Measurements from ENCODE around the gene CD300LF.

- TF ChIP-seq CTCF (IDR thresholded peaks at IDR 0.05), result no peak
- TF ChIP-seq ZFX (IDR thresholded peaks at IDR 0.05; ENCODE audit: borderline replicate concordance), result no peak
These were observed 46.1 kb upstream of the CD300LF start for GRCh38 chr17:74758848-74759168.

All from 22Rv1 (cell line).